HEK293 (cell line): ENCODE measurements around the gene GMDS.

Source experiments
- CTCF ChIA-PET: fragments of 350-600 bp; formaldehyde crosslinking; extraction: SDS; loops from one replicate; lab custom pipeline; 2021; ENCODE audit warnings: antibody characterized with exemption; lab: Yijun Ruan, JAX
- POLR2A ChIA-PET: fragments of 300-600 bp; formaldehyde crosslinking; extraction: SDS; loops from one replicate; lab custom pipeline; 2020; ENCODE audit warnings: antibody characterized with exemption, inconsistent platforms; lab: Yijun Ruan, JAX
- H3K27ac ChIP-seq: fragments of 200-500 bp; sonication (Bioruptor generic); 2 replicates; pipeline ENCODE4 v1.5.1; 2014; ENCODE audit warnings: low read depth, low read length, control low read depth, inconsistent platforms; ENCODE audit errors: extremely low read depth
- H3K36me3 ChIP-seq, 2 experiments: fragments of 200-500 bp in 1 of 2; sonication (Bioruptor generic) in 1 of 2; 1 replicate in 1 of 2; 2 replicates in 1 of 2; pipeline ENCODE4 v1.5.1; 2014 to 2017; ENCODE audit warnings: inconsistent platforms in 2 of 2, low read length in 2 of 2; ENCODE audit not compliant: control insufficient read depth in 2 of 2, insufficient read depth in 1 of 2
- H3K4me1 ChIP-seq: fragments of 200-500 bp; sonication (Bioruptor generic); 2 replicates; pipeline ENCODE4 v1.5.1; 2014; ENCODE audit warnings: mild to moderate bottlenecking, low read length, inconsistent platforms; ENCODE audit not compliant: control insufficient read depth, insufficient read depth
- H3K4me3 ChIP-seq: 2 replicates; pipeline ENCODE4 v1.5.1; 2011; ENCODE audit warnings: low read depth, mild to moderate bottlenecking, control low read depth, low read length, moderate library complexity
- H3K9me3 ChIP-seq: fragments of 200-500 bp; sonication (Bioruptor generic); 2 replicates; pipeline ENCODE4 v1.5.1; 2014; ENCODE audit warnings: low read depth, low read length, inconsistent platforms; ENCODE audit not compliant: control insufficient read depth, insufficient read depth
- AEBP2 ChIP-seq: fragments of 450-650 bp; formaldehyde crosslinking; IDR thresholded peaks from 2 replicates; pipeline ENCODE4 v1.5.1; 2016; ENCODE audit warnings: missing biosample characterization, missing genetic modification characterization, borderline replicate concordance
- BCL11B ChIP-seq: fragments of 450-650 bp; formaldehyde crosslinking; IDR thresholded peaks from 2 replicates; pipeline ENCODE4 v1.5.1; 2016; ENCODE audit warnings: low read depth, missing biosample characterization, missing genetic modification characterization
- BCL6B ChIP-seq: fragments of 450-650 bp; formaldehyde crosslinking; IDR thresholded peaks from 2 replicates; pipeline ENCODE4 v1.5.1; 2017; ENCODE audit warnings: missing biosample characterization, missing genetic modification characterization
- HOXA7 ChIP-seq: sonication (generic); formaldehyde crosslinking; IDR thresholded peaks from 2 replicates; pipeline ENCODE4 v1.8.1; 2022; ENCODE audit warnings: missing genetic modification reagents, borderline replicate concordance
- HOXD13 ChIP-seq: sonication (generic); formaldehyde crosslinking; IDR thresholded peaks from 2 replicates; pipeline ENCODE4 v1.8.0; 2022; ENCODE audit warnings: missing genetic modification reagents, borderline replicate concordance
- KLF16 ChIP-seq: fragments of 450-650 bp; formaldehyde crosslinking; IDR thresholded peaks from 2 replicates; pipeline ENCODE4 v1.5.1; 2017; ENCODE audit warnings: missing biosample characterization, missing genetic modification characterization
- MYNN ChIP-seq: fragments of 450-650 bp; formaldehyde crosslinking; IDR thresholded peaks from 2 replicates; pipeline ENCODE4 v1.5.1; 2016; ENCODE audit warnings: missing biosample characterization, missing genetic modification characterization, borderline replicate concordance
- SETDB1 ChIP-seq: IDR thresholded peaks from one replicate; pipeline ENCODE4 v1.6.1; 2017; ENCODE audit warnings: mild to moderate bottlenecking, low read length, moderate library complexity, mixed read lengths; ENCODE audit not compliant: insufficient read length
- SP2 ChIP-seq: fragments of 450-650 bp; formaldehyde crosslinking; IDR thresholded peaks from 2 replicates; pipeline ENCODE4 v1.5.1; 2016; ENCODE audit warnings: missing biosample characterization, missing genetic modification characterization
- TCF7L2 ChIP-seq: IDR thresholded peaks from 2 replicates; pipeline ENCODE4 v1.6.1; 2011; ENCODE audit warnings: low read depth, mild to moderate bottlenecking, inconsistent platforms, low read length, moderate library complexity, borderline replicate concordance
- YY2 ChIP-seq: fragments of 450-650 bp; formaldehyde crosslinking; IDR thresholded peaks from 2 replicates; pipeline ENCODE4 v1.5.1; 2016; ENCODE audit warnings: missing biosample characterization, missing genetic modification characterization
- ZEB2 ChIP-seq: fragments of 450-650 bp; formaldehyde crosslinking; IDR thresholded peaks from 2 replicates; pipeline ENCODE4 v1.5.1; 2016; ENCODE audit warnings: missing biosample characterization, missing genetic modification characterization
- ZNF221 ChIP-seq: fragments of 450-650 bp; formaldehyde crosslinking; IDR thresholded peaks from 2 replicates; pipeline ENCODE4 v1.5.1; 2017; ENCODE audit warnings: missing biosample characterization, missing genetic modification characterization, borderline replicate concordance
- ZNF239 ChIP-seq: fragments of 450-650 bp; formaldehyde crosslinking; IDR thresholded peaks from 2 replicates; pipeline ENCODE4 v1.5.1; 2016; ENCODE audit warnings: missing biosample characterization, missing genetic modification characterization
- ZNF48 ChIP-seq: fragments of 450-650 bp; formaldehyde crosslinking; IDR thresholded peaks from 2 replicates; pipeline ENCODE4 v1.5.1; 2016; ENCODE audit warnings: missing biosample characterization, missing genetic modification characterization
- ZNF518A ChIP-seq: fragments of 450-650 bp; formaldehyde crosslinking; conservative IDR thresholded peaks from 2 replicates; pipeline ENCODE4 v1.5.1; 2016; ENCODE audit warnings: low read depth, missing biosample characterization, missing genetic modification characterization
- ZNF600 ChIP-seq: fragments of 450-650 bp; formaldehyde crosslinking; IDR thresholded peaks from 2 replicates; pipeline ENCODE4 v1.5.1; 2016; ENCODE audit warnings: missing biosample characterization, missing genetic modification characterization
- ZNF658 ChIP-seq: fragments of 450-650 bp; formaldehyde crosslinking; IDR thresholded peaks from 2 replicates; pipeline ENCODE4; 2016; ENCODE audit warnings: missing biosample characterization, missing genetic modification characterization
- ZNF768 ChIP-seq: fragments of 450-650 bp; formaldehyde crosslinking; IDR thresholded peaks from 2 replicates; pipeline ENCODE4 v1.5.1; 2018; ENCODE audit warnings: missing biosample characterization, mild to moderate bottlenecking, missing genetic modification characterization
- ZNF837 ChIP-seq: fragments of 450-650 bp; formaldehyde crosslinking; IDR thresholded peaks from 2 replicates; pipeline ENCODE4 v1.5.1; 2016; ENCODE audit warnings: missing biosample characterization, missing genetic modification characterization
- TF ChIP-seq, protein P1 (sequence below): fragments of 450-650 bp; formaldehyde crosslinking; IDR thresholded peaks from 2 replicates; pipeline ENCODE4 v1.5.1; 2016; ENCODE audit warnings: missing biosample characterization, missing genetic modification characterization
- TF ChIP-seq, protein P2 (sequence below): fragments of 450-650 bp; formaldehyde crosslinking; IDR thresholded peaks from 2 replicates; pipeline ENCODE4 v1.5.1; 2017; ENCODE audit warnings: missing biosample characterization, missing genetic modification characterization

GMDS gene

DNA sequence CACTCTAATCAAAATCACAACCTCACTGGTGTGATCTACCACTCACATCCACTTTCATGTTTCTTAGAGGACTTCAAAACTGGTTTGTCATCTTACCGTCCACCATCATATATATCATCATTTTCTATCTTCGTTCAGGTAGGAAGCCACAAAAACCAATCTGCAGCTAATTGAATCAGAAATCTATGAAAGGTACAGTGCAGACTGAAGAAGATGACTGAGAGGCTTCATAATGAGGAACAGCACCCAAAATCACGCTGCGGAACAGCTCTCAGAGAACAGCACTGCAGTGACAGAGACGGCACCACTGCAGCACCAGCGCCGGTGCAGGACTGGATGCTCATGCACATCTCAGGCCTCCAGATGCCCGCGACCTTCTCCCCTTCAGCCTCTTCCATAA is 13.0 kb downstream of the GMDS start:
- peaks cover 9% of the 10 kb centered on the region for H3K4me1 ChIP-seq
- TF ChIP-seq KLF16 (tag by site-specific recombination) (no peak), ZNF48 (tag by site-specific recombination) (no peak), YY2 (tag by site-specific recombination) (no peak), ZEB2 (no peak), BCL11B (tag by site-specific recombination) (no peak)
- H3K36me3 ChIP-seq = no peaks in the 10 kb centered on the region
- no peaks in the 10 kb centered on the region for H3K9me3 ChIP-seq
- ChIA-PET POLR2A (interaction anchor here (1.5 kb wide), 1 partner anchor 22 kb away, joined by 5 read pairs; no protein-coding TSS in a partner anchor), CTCF (interaction anchor here (0.9 kb wide), 1 partner anchor 23 kb away, joined by 3 read pairs; no protein-coding TSS in a partner anchor)
- no peak overlapping the region for H3K27ac ChIP-seq
- H3K4me3 ChIP-seq = no peak overlapping the region

DNA sequence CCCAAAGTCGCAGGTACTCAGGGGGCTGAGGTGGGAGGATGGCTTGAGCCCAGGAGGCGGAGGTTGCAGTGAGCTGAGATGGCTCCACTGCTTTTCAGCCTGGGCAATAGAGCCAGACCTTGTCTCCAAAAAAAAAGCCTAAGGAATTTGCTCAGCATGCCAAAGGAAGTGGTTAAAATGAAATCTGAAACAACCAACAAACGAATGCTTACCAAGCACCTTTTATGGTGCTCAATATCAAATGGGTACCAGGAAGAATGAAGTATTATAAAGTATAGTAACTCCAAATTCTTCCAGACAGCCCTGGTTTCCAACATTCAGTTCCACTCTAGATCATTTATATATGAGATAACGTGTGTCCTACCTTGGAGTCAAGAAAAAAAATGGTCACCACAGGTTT is 14.0 kb downstream of the GMDS start:
- Histone ChIP-seq H3K4me1 (peaks cover 9% of the 10 kb centered on the region), H3K27ac (no peak overlapping the region; the same call in 1 of the 2 replicates), H3K4me3 (no peak overlapping the region), H3K36me3 (no peaks in the 10 kb centered on the region), H3K9me3 (no peaks in the 10 kb centered on the region)
- POLR2A ChIA-PET = interaction anchor here (1.5 kb wide), 1 partner anchor 21 kb away, joined by 5 read pairs; no protein-coding TSS in a partner anchor
- CTCF ChIA-PET = interaction anchor here (0.8 to 1.0 kb wide), 2 partner anchors 23 to 34 kb away, joined by 3 to 5 read pairs; no protein-coding TSS in a partner anchor
- TF ChIP-seq HOXA7 (CRISPR knock-in tag) (no peak), HOXD13 (CRISPR knock-in tag) (no peak), ZNF768 (no peak), SP2 (no peak), MYNN (tag by site-specific recombination) (no peak), ZNF518A (tag by site-specific recombination) (no peak), SETDB1 (no peak), ZNF837 (tag by site-specific recombination) (no peak), BCL6B (tag by site-specific recombination) (no peak), TCF7L2 (no peak), ZNF239 (tag by site-specific recombination) (no peak), ZNF221 (tag by site-specific recombination) (no peak), ZNF600 (tag by site-specific recombination) (no peak), AEBP2 (no peak), ZNF658 (tag by site-specific recombination) (no peak)
- TF ChIP-seq, protein P1, sequence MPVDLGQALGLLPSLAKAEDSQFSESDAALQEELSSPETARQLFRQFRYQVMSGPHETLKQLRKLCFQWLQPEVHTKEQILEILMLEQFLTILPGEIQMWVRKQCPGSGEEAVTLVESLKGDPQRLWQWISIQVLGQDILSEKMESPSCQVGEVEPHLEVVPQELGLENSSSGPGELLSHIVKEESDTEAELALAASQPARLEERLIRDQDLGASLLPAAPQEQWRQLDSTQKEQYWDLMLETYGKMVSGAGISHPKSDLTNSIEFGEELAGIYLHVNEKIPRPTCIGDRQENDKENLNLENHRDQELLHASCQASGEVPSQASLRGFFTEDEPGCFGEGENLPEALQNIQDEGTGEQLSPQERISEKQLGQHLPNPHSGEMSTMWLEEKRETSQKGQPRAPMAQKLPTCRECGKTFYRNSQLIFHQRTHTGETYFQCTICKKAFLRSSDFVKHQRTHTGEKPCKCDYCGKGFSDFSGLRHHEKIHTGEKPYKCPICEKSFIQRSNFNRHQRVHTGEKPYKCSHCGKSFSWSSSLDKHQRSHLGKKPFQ = no peak
- TF ChIP-seq, protein P2, sequence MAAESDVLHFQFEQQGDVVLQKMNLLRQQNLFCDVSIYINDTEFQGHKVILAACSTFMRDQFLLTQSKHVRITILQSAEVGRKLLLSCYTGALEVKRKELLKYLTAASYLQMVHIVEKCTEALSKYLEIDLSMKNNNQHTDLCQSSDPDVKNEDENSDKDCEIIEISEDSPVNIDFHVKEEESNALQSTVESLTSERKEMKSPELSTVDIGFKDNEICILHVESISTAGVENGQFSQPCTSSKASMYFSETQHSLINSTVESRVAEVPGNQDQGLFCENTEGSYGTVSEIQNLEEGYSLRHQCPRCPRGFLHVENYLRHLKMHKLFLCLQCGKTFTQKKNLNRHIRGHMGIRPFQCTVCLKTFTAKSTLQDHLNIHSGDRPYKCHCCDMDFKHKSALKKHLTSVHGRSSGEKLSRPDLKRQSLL = no peak
